Upper lobe of left lung (tissue), 4 donors: ENCODE data around the gene FAM171A2.
"Not testable (repeated sequence)": the region's sequence is repeated elsewhere in the genome, so short reads cannot be mapped to it uniquely, and the experiment has no call there.

Source experiments
- CTCF ChIP-seq, 6 experiments: fragments of 450-650 bp in 4 of 6; fragments of 200-600 bp in 2 of 6; sonication (generic) in 2 of 6; IDR thresholded peaks; one replicate each; pipeline ENCODE4 v1.5.1; 2016 to 2019; ENCODE audit warnings: antibody characterized with exemption in 6 of 6
- POLR2AphosphoS5 ChIP-seq, 2 donors: sonication (generic); formaldehyde crosslinking; IDR thresholded peaks; one replicate each; pipeline ENCODE4 v1.5.1; 2017; ENCODE audit warnings: antibody characterized with exemption in 2 of 2

GRCh38 chr17:44365051-44365450 lies 1.4 kb upstream of the FAM171A2 start:
- TF ChIP-seq CTCF, POLR2AphosphoS5 (IDR thresholded peaks at IDR 0.05): not testable (repeated sequence)
